GM18517 (cell line): Measurements from ENCODE around the gene CYBA.

Source experiments
- ATAC-seq: cut with Tn5 transposase; IDR thresholded peaks from one replicate; pipeline ENCODE4 v1.9.1; 2021; ENCODE audit warnings: mild to moderate bottlenecking, moderate library complexity; ENCODE audit not compliant: unreplicated experiment

CYBA gene

GRCh38 chr16:88595101-88595500 lies 55.8 kb downstream of the CYBA start:
- ATAC-seq, result no peak

GRCh38 chr16:88593910-88594309 lies 56.9 kb downstream of the CYBA start:
- ATAC-seq, result no peak

- ATAC-seq, result no peak
Observed at GRCh38 chr16:88593489-88593888, 57.4 kb downstream of the CYBA start.
